ENCODE data around the gene POLR2J2.
"Not testable (repeated sequence)": the region's sequence is repeated elsewhere in the genome, so short reads cannot be mapped to it uniquely, and the experiment has no call there.

Gene POLR2J2

DNA sequence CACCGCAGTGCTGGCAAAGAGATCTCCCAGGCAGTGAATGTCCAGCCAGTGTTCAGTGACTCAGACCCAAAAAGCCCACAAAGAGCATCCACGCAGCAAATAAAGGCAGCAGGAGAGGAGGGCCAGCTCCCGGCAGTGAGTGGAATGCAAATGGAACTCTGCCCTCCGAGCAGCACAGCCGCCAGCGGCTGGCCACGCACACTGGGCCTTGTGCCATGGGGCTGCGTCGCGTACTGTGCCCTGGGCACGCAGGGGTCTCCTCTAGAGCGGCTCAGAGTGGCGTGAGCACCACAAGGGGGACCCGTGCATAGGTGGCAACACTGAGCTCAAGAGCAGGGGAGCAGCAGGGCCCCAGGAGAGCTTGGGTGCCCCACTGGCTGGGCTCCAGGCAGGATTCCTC, 3.9 kb downstream of the POLR2J2 start:
- not testable (repeated sequence) for DNase-seq

DNA sequence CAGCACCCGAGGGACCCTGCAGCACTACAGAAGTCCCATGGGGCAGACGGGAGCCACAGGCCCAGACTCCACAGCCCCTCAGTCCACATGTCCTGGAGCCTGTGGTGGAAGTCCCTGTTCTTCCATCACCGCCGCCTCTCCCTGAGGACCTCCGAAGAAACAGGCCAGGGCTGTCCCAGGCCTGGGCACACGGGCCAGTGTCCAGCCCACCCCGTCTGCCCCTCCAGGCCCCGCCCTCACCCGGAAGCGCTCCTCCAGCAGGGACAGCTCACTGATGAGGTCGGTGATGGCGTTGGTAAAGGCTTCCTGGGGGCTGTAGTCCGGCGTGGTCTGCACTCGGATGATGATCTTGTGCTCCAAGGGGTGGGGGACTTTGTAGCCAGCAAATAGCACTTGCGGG, 4.6 kb downstream of the POLR2J2 start:
- DNase-seq = not testable (repeated sequence)

DNA sequence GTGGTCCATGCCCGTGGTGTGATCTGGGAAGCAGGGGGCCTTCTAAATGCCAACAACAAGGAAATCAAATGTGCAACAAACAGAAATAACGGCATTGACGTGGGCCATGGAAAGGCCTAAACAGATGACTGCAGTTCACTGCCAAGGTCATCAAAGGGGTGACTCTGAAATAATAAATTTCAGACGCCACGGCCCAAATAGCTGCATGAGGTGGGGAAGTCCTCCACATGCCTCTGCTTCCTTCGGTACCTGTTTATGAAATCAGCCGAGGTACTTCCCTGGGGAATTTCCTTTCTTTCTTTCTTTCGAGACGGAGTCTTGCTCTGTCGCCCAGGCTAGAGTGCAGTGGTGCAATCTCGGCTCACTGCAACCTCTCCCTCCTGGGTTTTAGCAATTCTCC, 6.7 kb downstream of the POLR2J2 start:
- not testable (repeated sequence) for DNase-seq

DNA sequence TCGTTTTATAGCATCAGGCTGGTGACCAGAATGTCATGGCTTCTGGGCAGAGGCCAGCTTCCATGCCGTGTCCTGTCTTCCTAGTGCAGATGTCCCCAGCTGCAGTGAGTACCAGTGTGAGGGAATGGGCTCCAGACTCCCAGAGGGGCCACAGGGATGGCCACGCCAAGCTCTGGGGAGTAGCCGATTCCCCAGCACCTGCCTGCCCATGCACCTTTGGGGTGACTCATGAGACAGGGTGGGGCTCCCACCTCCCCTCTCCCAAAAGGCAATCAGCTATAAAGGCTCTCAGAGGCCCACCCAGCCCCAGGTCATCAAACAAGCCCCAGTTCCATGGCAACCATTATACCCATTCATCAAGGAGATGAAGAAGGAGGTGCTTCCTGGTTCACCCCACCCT, 21.5 kb downstream of the POLR2J2 start, which contains the start of gene SPDYE2B:
Gene SPDYE2B (plus strand): TSS at position 396 of the 400 bp plus-strand sequence. CDS start 2,030 bp downstream, outside the sequence.
- DNase-seq = not testable (repeated sequence)

DNA sequence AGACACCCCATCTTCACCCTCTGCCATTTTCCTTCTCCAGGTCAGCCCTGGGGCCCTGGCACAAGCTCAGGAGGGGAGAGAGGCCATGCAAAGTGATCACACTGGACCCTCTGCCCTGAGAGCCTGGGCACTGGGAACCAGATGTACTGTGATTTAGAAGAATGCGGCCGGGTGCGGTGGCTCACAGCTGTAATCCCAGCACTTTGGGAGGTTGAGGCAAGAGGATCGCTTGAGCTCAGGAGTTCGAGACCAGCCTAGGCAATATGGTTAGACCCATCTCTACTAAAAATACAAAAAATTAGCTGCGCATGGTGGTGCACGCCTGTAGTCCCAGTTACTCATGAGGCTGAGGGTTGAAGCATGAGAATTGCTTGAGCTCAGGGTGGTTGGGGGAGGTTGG, 23.6 kb downstream of the POLR2J2 start:
- not testable (repeated sequence) for DNase-seq

DNA sequence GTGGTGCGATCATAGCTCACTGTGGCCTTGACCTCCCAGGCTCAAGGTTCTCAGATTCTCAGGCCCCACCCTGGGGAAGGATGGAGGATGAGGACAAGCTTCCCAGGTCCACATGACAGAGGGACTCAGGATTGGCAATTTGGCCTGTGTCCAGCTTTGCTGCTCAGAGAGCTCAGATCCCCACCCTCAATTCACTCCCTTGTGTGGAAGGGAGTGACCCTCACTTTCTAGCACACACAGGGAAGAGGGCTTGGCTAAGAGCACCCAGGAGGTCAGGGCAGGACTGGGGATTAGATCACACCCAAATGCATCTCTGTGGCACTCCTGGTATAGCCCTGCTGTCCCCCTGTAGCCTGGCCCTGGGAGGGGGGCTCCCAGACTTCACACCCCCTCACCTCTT, 28.1 kb downstream of the POLR2J2 start:
- DNase-seq = not testable (repeated sequence)

DNA sequence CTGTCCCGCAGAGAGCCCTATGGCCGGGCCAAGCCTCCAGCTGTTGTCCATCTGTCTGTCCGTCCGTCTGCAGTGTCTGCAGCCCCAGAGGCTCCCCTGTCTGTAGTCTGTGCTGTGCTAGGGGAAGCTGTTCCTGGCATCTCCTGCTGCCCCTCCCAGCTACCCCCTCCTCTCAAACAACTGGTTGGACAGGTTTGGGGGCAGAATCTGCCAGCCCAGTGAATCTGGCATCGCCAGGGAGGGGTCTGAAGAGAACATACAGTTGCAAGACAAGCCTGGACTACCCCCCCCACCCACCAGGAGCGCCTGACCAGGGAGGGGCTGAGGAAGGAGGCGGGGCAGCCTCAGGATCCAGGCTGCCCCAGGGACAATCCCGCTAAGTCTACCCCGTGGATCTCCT, 28.8 kb downstream of the POLR2J2 start, which contains the start of gene UPK3BL1:
Gene UPK3BL1 (minus strand): TSS at position 101 of the 400 bp plus-strand sequence. CDS start 50 bp downstream, at position 51.
- DNase-seq = not testable (repeated sequence)

DNA sequence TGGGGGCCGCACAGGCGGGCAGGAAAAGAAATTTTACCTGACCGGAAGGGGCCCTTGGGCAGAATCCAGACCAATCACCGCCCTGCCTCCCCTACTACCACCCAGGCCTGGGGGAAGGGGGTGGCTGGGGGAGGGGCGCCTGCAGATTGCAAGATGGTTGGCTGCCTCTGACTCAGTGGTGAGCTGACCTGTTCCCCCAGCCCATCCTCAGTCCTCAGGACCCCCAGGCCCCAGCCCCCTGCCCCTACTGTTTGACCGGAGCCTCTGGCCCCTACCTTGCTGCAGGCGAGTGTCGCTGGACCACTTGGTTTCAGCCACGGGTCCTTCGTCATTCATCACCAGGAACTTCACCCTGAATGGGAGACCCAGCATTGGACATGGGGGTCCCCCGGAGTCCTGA, 32.6 kb downstream of the POLR2J2 start:
- DNase-seq = not testable (repeated sequence)

DNA sequence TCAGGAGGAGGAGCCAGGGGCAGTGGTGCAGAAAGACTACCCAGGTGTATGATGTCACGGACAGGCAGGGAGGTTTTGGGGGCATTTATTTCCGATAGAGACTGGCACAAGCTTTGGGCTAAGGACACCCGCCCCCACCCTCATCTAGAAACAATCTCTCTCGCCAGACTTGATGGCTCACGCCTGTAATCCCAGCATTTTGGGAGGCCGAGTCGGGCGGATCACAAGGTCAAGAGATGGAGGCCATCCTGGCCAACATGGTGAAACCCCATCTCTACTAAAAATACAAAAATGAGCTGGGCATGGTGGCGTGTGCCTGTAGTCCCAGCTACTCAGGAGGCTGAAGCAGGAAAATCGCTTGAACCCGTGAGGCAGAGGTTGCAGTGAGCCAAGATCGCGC, 34.5 kb downstream of the POLR2J2 start:
- DNase-seq = not testable (repeated sequence)

DNA sequence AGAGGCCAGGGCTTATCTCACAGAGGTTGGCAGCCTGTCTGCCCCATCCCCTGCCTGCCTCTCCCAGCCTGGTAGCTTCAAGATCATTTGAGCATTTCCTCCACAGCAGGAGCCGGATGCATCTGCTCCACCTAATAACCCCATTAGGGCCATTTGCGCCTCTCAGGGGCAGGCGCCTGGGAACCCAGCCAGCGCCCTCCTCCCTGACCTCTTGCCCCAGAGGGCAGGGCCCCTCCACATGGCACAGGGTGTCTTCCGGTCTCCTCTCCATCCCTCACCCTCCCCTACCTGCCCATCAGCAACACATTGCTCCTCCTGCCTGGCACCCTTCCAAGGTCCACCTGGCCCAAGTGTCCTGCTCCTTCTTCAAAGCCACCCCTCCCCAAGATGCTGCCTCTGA, 36.1 kb downstream of the POLR2J2 start:
- not testable (repeated sequence) for DNase-seq

DNA sequence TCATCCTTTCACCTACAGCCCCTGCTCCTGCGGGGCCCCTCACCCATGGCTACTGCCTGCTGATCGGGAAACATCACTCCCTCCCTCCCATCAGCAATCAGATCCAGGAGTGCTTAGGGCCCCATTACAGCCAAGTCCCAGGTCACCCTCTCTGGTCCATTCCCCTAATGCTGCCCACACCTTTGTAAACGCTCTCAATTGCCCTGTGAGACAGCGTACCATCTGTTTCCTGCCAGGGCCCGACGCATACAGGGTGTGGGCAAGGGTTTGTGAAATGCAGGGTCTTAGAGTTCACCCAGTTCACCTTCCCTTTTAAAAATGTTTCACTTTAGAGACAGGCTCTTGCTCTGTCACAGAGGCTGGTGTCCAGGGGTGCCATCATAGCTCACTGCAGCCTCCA, 37.2 kb downstream of the POLR2J2 start:
- DNase-seq = not testable (repeated sequence)

DNA sequence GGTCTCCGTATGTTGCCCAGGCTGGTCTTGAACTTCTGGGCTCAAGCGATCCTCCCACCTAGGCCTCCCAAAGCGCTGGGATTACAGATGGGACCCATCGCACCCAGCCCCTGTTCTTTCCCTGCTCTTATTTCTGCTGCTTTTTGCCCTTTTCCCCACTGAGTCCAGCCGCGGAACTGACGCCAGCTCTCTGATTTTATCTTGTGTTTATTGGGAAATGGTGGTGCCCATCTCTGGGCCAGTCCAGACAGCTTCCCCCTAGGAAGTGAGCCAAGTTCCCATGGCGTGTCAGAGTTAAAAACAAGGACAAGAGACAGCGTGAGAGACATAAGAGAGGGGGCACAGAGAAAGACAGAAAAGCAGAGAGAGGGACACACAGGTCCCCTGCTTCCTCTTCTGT, 40.8 kb downstream of the POLR2J2 start:
- not testable (repeated sequence) for DNase-seq

DNA sequence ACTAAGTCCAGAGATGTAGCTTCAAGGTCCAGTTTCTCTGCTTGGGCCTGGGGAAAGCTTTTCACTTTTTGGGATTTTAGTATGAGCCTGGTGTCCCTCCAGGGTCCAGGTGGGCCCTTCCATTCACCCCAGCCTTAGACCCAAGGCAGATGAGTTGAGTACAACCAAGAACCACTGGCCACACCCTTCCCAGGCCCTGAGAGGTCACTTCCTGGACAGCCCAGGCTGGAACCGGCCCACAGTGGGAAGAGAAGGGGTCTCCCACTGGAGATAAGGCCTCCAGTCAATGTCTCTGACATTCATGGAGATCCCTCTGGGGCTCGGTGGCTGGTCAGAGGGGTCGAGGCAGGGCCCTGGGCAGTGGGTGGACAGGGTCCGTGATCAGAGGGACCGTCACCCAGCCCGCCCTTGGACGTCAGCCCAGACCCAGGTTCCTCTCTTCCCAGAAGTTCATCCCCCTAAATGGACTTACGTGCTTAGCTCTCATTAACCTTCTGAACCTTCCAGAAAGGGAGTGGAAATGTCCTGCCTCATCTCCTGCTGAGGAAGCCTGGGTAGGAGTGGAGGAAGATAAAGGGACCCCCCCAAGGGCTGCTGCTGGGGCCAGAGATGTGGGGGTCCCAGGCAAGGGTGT, 44.1 kb downstream of the POLR2J2 start:
- not testable (repeated sequence) for DNase-seq

DNA sequence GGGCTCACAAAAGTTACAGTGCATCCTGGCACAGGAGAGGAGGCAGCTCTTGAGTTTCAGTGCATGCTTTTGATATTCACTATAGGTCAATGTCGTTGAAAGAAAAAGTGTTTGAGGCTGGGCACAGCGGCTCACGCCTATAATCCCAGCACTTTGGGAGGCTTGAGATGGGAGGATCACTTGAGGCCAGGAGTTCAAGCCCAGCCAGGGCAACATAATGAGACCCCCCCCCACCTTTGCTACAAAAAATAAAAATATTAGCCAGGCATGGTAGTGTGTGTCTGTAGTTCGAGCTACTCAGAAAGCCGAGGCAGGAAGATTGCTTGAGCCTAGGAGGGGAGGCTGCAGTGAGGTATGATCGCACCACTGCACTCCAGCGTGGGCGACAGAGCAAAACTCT, 53.3 kb downstream of the POLR2J2 start:
- DNase-seq = not testable (repeated sequence)

DNA sequence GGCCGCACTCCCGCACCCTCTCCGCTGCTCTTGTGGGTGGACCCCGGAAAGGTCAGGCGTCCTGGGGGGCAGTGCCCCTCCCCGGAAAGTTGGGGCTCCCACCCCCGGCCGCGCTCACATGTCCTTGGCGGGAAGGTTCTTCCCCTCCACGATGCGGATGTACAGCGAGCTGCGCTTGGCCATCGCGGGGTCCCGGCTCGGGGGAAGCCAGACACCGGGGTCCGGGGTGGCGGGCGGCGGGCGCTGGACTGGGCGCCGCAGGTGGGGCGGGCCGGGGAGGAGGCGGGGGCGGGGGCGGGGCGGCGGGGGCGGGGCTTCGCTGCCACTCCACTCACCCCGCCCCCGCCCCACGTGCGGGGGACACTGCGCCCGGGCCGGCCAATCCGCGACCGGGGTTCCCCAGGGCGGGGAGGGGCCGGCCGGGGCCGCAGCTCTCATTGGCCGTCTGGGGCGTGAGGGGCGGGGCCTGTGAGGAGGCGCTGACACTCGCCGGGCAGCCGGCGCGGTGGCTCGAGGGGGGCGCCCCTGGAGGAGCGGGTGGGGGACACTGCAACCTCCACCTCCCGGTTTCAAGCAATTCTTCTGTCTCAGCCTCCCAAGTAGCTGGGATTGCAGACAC, 54.8 kb downstream of the POLR2J2 start, which contains the start of gene RASA4:
Gene RASA4 (minus strand): TSS at position 250 of the 619 bp plus-strand sequence. CDS start 67 bp downstream, at position 183.
- peak in 1 of 2 donors; percentile 51 for DNase-seq

Data from CD4-positive, alpha-beta T cell treated with Interleukin-4 for 1 hour (primary cell).